Chondrocyte (in vitro differentiated cells): ENCODE data around the gene GNB1. TPM values are rescaled to one million over a fixed set of nuclear protein-coding genes. Genes with fewer than 3 reads are reported as not detected.
A peak's percentile ranks its signal among the peaks of the same experiment; 100 is the strongest.
"Not testable (repeated sequence)": the region's sequence is repeated elsewhere in the genome, so short reads cannot be mapped to it uniquely, and the experiment has no call there.

Experiments
- DNase-seq: peaks from one replicate; pipeline ENCODE4 v3.0.0; 2021; ENCODE audit warnings: mixed read lengths, low spot score
- H3K27ac Mint-ChIP-seq: one replicate; pipeline ENCODE4 v1.8.0; 2021; ENCODE audit warnings: mild to moderate bottlenecking, moderate library complexity, mixed read lengths; ENCODE audit not compliant: unreplicated experiment
- H3K27me3 Mint-ChIP-seq: 2 replicates; pipeline ENCODE4 v1.8.0; 2021; ENCODE audit warnings: low read depth, mixed read lengths
- H3K36me3 Mint-ChIP-seq: 2 replicates; pipeline ENCODE4 v1.8.0; 2021; ENCODE audit warnings: low read depth, mixed read lengths
- H3K4me1 Mint-ChIP-seq: 2 replicates; pipeline ENCODE4 v1.8.0; 2021; ENCODE audit warnings: low read depth, mild to moderate bottlenecking, mixed read lengths
- H3K4me3 Mint-ChIP-seq: one replicate; pipeline ENCODE4 v1.8.0; 2021; ENCODE audit warnings: mild to moderate bottlenecking, moderate library complexity, mixed read lengths; ENCODE audit not compliant: unreplicated experiment
- H3K9me3 Mint-ChIP-seq: 2 replicates; pipeline ENCODE4 v1.8.0; 2021; ENCODE audit warnings: low read depth, mixed read lengths
- CTCF ChIP-seq: fragments of 200-600 bp; sonication (generic); IDR thresholded peaks from 2 replicates; pipeline ENCODE4 v1.5.0; 2021; ENCODE audit warnings: antibody characterized with exemption, mild to moderate bottlenecking, moderate library complexity
- total RNA-seq: library from RNA; stranded (reverse); gene quantifications from 3 replicates; pipeline ENCODE4 v1.2.1, GENCODE V29; 2021

The GNB1 gene
- total RNA-seq, 1 donor from 2014 or later = 538 TPM

GRCh38 chr1:1889090-1889750 lies 1.7 kb downstream of the GNB1 start:
- peaks cover 44% of the 10 kb centered on the region for H3K4me1 Mint-ChIP-seq
- no peak for DNase-seq
- H3K4me3 Mint-ChIP-seq = peak overlapping the region; percentile 85
- TF ChIP-seq CTCF = no peak
- peak overlapping the region; percentile 88 for H3K27ac Mint-ChIP-seq
- H3K9me3 Mint-ChIP-seq = no peaks in the 10 kb centered on the region
- H3K27me3 Mint-ChIP-seq = no peaks in the 10 kb centered on the region
- H3K36me3 Mint-ChIP-seq = no peaks in the 10 kb centered on the region

- H3K4me1 Mint-ChIP-seq = peaks cover 76% of the 10 kb centered on the region
- H3K36me3 Mint-ChIP-seq, H3K4me3 Mint-ChIP-seq: not testable (repeated sequence)
Observed at GRCh38 chr1:1883890-1884289, 7.0 kb downstream of the GNB1 start.

DNA sequence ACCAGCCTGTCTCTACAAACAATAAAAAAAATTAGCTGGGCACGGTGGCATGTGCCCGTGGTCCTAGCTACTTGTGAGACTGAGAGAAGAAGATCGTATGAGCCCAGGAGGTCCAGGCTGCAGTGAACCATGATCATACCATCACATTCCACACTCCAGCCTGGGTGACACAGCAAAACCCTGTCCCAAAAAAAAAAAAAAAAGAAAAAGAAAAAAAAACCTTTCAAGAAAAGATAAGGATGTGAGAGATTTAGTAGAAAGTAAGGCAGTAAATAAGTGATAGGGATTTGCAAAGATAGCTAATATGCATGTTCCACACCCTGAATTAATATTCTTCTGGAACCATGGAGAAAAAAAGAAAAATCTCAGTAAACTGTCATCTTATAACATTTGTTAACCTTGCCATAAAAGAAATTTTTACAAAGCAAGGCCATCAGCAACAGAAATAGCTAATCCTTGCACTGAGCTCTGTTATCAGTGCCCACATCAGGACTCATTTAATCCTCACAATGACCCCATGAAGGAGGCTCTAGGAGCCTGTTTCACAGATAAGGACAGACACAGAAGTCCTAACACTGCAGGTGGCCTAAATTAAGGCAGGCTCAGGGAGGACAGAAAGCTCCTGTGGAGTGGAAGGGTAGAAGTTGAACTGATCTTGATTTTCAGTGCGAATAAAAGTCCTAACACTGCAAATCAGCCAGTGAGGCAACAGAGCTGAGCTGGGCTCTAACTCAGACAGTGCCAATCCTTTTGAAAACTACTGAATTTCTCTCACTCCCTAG lies 7.6 kb downstream of the GNB1 start:
- Mint-ChIP-seq H3K27me3 (no peaks in the 10 kb centered on the region), H3K36me3 (peaks cover 5% of the 10 kb centered on the region), H3K27ac (peak overlapping the region; percentile 89), H3K4me1 (peaks cover 76% of the 10 kb centered on the region), H3K4me3 (no peak overlapping the region), H3K9me3 (no peaks in the 10 kb centered on the region)
- no peak for TF ChIP-seq CTCF
- DNase-seq = no peak

More at GRCh38 chr1:1883890-1884289, 7.0 kb downstream of the GNB1 start:
- peak overlapping the region; percentile 89 for H3K27ac Mint-ChIP-seq
- not testable (repeated sequence) for H3K27me3 Mint-ChIP-seq, H3K9me3 Mint-ChIP-seq, DNase-seq

- H3K4me3 Mint-ChIP-seq = no peak overlapping the region
- peaks cover 5% of the 10 kb centered on the region for H3K36me3 Mint-ChIP-seq
- TF ChIP-seq CTCF = no peak
- peak overlapping the region; percentile 80 for H3K27ac Mint-ChIP-seq
- no peaks in the 10 kb centered on the region for H3K27me3 Mint-ChIP-seq
- H3K4me1 Mint-ChIP-seq = peaks cover 69% of the 10 kb centered on the region
- no peak for DNase-seq
- no peaks in the 10 kb centered on the region for H3K9me3 Mint-ChIP-seq
Observed at GRCh38 chr1:1881727-1882126, 9.2 kb downstream of the GNB1 start.

DNA sequence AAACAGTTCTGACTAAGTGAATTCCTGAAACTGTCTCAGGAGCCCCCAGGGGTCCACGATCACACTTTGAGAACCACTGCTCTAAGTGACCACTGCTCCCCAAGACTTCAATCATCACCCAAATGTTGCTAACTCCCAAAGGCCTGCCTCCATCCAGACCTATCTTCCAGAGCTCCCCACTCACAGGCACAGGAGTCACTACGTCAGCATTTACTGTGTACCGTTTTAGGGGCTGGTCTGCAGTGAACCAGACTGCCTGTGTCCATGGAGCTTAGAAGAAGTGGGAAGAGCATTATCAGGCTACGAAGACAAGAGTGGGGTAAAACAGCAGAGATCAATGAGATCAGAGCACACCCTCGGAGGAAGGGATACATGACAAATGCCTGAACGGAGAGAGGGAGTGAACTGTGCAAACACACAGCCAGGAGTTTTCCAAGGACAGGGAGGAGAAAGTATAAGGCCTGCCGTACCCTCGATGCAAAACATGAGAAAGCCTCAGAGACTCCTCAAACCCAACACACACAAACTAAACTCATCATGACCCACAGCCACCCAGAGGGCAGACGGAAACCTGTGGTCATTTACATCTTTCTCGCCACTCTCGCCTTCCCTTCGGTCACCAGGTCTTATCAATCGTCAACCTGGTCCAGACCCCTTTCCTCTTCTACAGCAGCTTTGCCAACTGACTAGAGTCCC lies 10.1 kb downstream of the GNB1 start:
- H3K36me3 Mint-ChIP-seq = peaks cover 6% of the 10 kb centered on the region
- peaks cover 73% of the 10 kb centered on the region for H3K4me1 Mint-ChIP-seq
- DNase-seq = no peak
- H3K4me3 Mint-ChIP-seq = no peak overlapping the region
- H3K9me3 Mint-ChIP-seq = no peaks in the 10 kb centered on the region
- peak overlapping the region; percentile 80 for H3K27ac Mint-ChIP-seq
- no peaks in the 10 kb centered on the region for H3K27me3 Mint-ChIP-seq
- TF ChIP-seq CTCF = no peak
